ENCODE results near the gene GPR183. TPM values are rescaled to one million over a fixed set of nuclear protein-coding genes. Genes with fewer than 3 reads are reported as not detected.

The GPR183 gene
- total RNA-seq, 2 donors from 2014 or later: 19.6 to 24.5 TPM

- no peak for TF ChIP-seq CTCF (IDR thresholded peaks at IDR 0.05)
- peaks cover 30% of the 10 kb centered on the region for H3K36me3 ChIP-seq
Observed at GRCh38 chr13:99344610-99345208, 37.5 kb upstream of the GPR183 start.

GRCh38 chr13:99342723-99343315, 35.6 kb upstream of the GPR183 start:
- H3K4me1 ChIP-seq (ENCODE audit: control insufficient read depth in 1 of 2, low read depth in 2 of 2): no peaks in the 10 kb centered on the region
- DNase-seq (ENCODE audit: low spot score) (no peak), ATAC-seq (ENCODE audit: insufficient number of reproducible peaks, low FRiP score, low read depth) (no peak)
- peaks cover 21% of the 10 kb centered on the region for H3K36me3 ChIP-seq
- H3K27me3 ChIP-seq (replicated peaks; ENCODE audit: insufficient read depth): no peaks in the 10 kb centered on the region
- no peaks in the 10 kb centered on the region for H3K9me3 ChIP-seq
- no peak overlapping the region for H3K27ac ChIP-seq
- no peak overlapping the region for H3K4me3 ChIP-seq
- TF ChIP-seq CTCF (IDR thresholded peaks at IDR 0.05): no peak

More at GRCh38 chr13:99344610-99345208, 37.5 kb upstream of the GPR183 start:
- DNase-seq (ENCODE audit: low spot score): no peak
- Histone ChIP-seq H3K4me1 (ENCODE audit: control insufficient read depth in 1 of 2, low read depth in 2 of 2) (no peaks in the 10 kb centered on the region), H3K9me3 (no peaks in the 10 kb centered on the region), H3K4me3 (no peak overlapping the region), H3K27ac (no peak overlapping the region), H3K27me3 (replicated peaks; ENCODE audit: insufficient read depth) (no peaks in the 10 kb centered on the region)
- ATAC-seq (ENCODE audit: insufficient number of reproducible peaks, low FRiP score, low read depth): no peak

- TF ChIP-seq CTCF (IDR thresholded peaks at IDR 0.05): no peak
- H3K36me3 ChIP-seq: peaks cover 19% of the 10 kb centered on the region
- no peak overlapping the region for H3K27ac ChIP-seq
- ATAC-seq (ENCODE audit: insufficient number of reproducible peaks, low FRiP score, low read depth): no peak
- no peaks in the 10 kb centered on the region for H3K9me3 ChIP-seq
- no peaks in the 10 kb centered on the region for H3K27me3 ChIP-seq (replicated peaks; ENCODE audit: insufficient read depth)
- H3K4me1 ChIP-seq (ENCODE audit: control insufficient read depth in 1 of 2, low read depth in 2 of 2): no peaks in the 10 kb centered on the region
- H3K4me3 ChIP-seq: no peak overlapping the region
- no peak for DNase-seq (ENCODE audit: low spot score)
Observed at GRCh38 chr13:99341969-99342722, 34.9 kb upstream of the GPR183 start.

GRCh38 chr13:99340638-99341037, 33.4 kb upstream of the GPR183 start:
- no peak for ATAC-seq (ENCODE audit: insufficient number of reproducible peaks, low FRiP score, low read depth)
- H3K36me3 ChIP-seq: peaks cover 19% of the 10 kb centered on the region
- no peak for DNase-seq (ENCODE audit: low spot score)
- H3K4me3 ChIP-seq: no peak overlapping the region
- no peaks in the 10 kb centered on the region for H3K27me3 ChIP-seq (replicated peaks; ENCODE audit: insufficient read depth)
- no peaks in the 10 kb centered on the region for H3K4me1 ChIP-seq (ENCODE audit: control insufficient read depth in 1 of 2, low read depth in 2 of 2)
- no peaks in the 10 kb centered on the region for H3K9me3 ChIP-seq
- no peak for TF ChIP-seq CTCF (IDR thresholded peaks at IDR 0.05)
- no peak overlapping the region for H3K27ac ChIP-seq

GRCh38 chr13:99339736-99340397, 32.7 kb upstream of the GPR183 start:
- H3K4me1 ChIP-seq (ENCODE audit: control insufficient read depth in 1 of 2, low read depth in 2 of 2): no peaks in the 10 kb centered on the region
- no peaks in the 10 kb centered on the region for H3K9me3 ChIP-seq
- no peaks in the 10 kb centered on the region for H3K27me3 ChIP-seq (replicated peaks; ENCODE audit: insufficient read depth)
- no peak for ATAC-seq (ENCODE audit: insufficient number of reproducible peaks, low FRiP score, low read depth)
- TF ChIP-seq CTCF (IDR thresholded peaks at IDR 0.05): no peak
- H3K4me3 ChIP-seq: no peak overlapping the region
- H3K27ac ChIP-seq: no peak overlapping the region
- DNase-seq (ENCODE audit: low spot score): no peak
- H3K36me3 ChIP-seq: peaks cover 19% of the 10 kb centered on the region

All from thoracic aorta (tissue), 2 donors.